ENCODE data around the gene OMA1.

- TF ChIP-seq CTCF (IDR thresholded peaks at IDR 0.05; ENCODE audit: low read length) (no peak), EZH2 (IDR thresholded peaks at IDR 0.05; ENCODE audit: borderline replicate concordance, low read length) (no peak)
Observed at GRCh38 chr1:58434181-58434580, 112.3 kb downstream of the OMA1 start.
